SJSA1 (cell line): Measurements from ENCODE around the gene TAF4B. TPM values are rescaled to one million over a fixed set of nuclear protein-coding genes. Genes with fewer than 3 reads are reported as not detected.
"Not testable (repeated sequence)": the region's sequence is repeated elsewhere in the genome, so short reads cannot be mapped to it uniquely, and the experiment has no call there.

Experiments
- DNase-seq, 2 experiments: peaks; one replicate each; pipeline ENCODE4 v3.0.0-alpha.2; 2015 to 2020; ENCODE audit warnings: low spot score in 2 of 2, low read depth in 1 of 2
- H3K27ac ChIP-seq: fragments of 250-450 bp; sonication (Bioruptor Pico); 2 replicates; pipeline ENCODE4 v1.5.1; 2020; ENCODE audit warnings: mild to moderate bottlenecking, moderate library complexity
- H3K27me3 ChIP-seq: fragments of 250-450 bp; sonication (Bioruptor Pico); replicated peaks from 2 replicates; pipeline ENCODE4 v1.5.1; 2020; ENCODE audit warnings: mild to moderate bottlenecking, moderate library complexity
- H3K36me3 ChIP-seq: fragments of 250-450 bp; sonication (Bioruptor Pico); 2 replicates; pipeline ENCODE4 v1.5.1; 2020; ENCODE audit warnings: mild to moderate bottlenecking
- H3K4me1 ChIP-seq: fragments of 250-450 bp; sonication (Bioruptor Pico); replicated peaks from 2 replicates; pipeline ENCODE4 v1.6.1; 2021; ENCODE audit warnings: mild to moderate bottlenecking
- H3K4me3 ChIP-seq: fragments of 250-450 bp; sonication (Bioruptor Pico); 2 replicates; pipeline ENCODE4 v1.5.1; 2020; ENCODE audit warnings: mild to moderate bottlenecking
- H3K9me3 ChIP-seq: fragments of 250-450 bp; sonication (Bioruptor Pico); replicated peaks from 2 replicates; pipeline ENCODE4 v1.5.1; 2020; ENCODE audit warnings: mild to moderate bottlenecking
- total RNA-seq: library from RNA; depleted of rRNA; stranded (reverse); fragments of >200 nt; shearing (Covaris generic); gene quantifications from 2 replicates; pipeline ENCODE4 v1.2.3, GENCODE V29; 2014

The TAF4B gene
- total RNA-seq, 1 experiment from 2014 or later, result 2.7 TPM

- H3K4me3 ChIP-seq, result no peak overlapping the region
- H3K9me3 ChIP-seq, result no peaks in the 10 kb centered on the region
- H3K27me3 ChIP-seq, result no peaks in the 10 kb centered on the region
- no peak for DNase-seq
- H3K27ac ChIP-seq, result no peak overlapping the region
- no peaks in the 10 kb centered on the region for H3K4me1 ChIP-seq
- H3K36me3 ChIP-seq, result no peaks in the 10 kb centered on the region
Observed at GRCh38 chr18:26301681-26302080, 75.4 kb downstream of the TAF4B start.

GRCh38 chr18:26303222-26303621, 77.0 kb downstream of the TAF4B start:
- H3K27me3 ChIP-seq, H3K9me3 ChIP-seq, H3K4me1 ChIP-seq, H3K36me3 ChIP-seq, DNase-seq, H3K27ac ChIP-seq, H3K4me3 ChIP-seq: not testable (repeated sequence)

GRCh38 chr18:26304511-26304910, 78.3 kb downstream of the TAF4B start:
- H3K4me3 ChIP-seq, result no peak overlapping the region
- DNase-seq, result no peak
- H3K36me3 ChIP-seq, result no peaks in the 10 kb centered on the region
- no peaks in the 10 kb centered on the region for H3K27me3 ChIP-seq
- no peaks in the 10 kb centered on the region for H3K9me3 ChIP-seq
- no peak overlapping the region for H3K27ac ChIP-seq
- no peaks in the 10 kb centered on the region for H3K4me1 ChIP-seq

GRCh38 chr18:26307161-26307773, 81.0 kb downstream of the TAF4B start:
- Histone ChIP-seq H3K36me3 (no peaks in the 10 kb centered on the region), H3K27ac (no peak overlapping the region), H3K4me1 (no peaks in the 10 kb centered on the region), H3K4me3 (no peak overlapping the region), H3K27me3 (no peaks in the 10 kb centered on the region), H3K9me3 (no peaks in the 10 kb centered on the region)
- DNase-seq, result peak in 1 of 2 experiments; percentile 16

- H3K27me3 ChIP-seq, result no peaks in the 10 kb centered on the region
- no peaks in the 10 kb centered on the region for H3K4me1 ChIP-seq
- no peak for DNase-seq
- no peak overlapping the region for H3K4me3 ChIP-seq
- H3K9me3 ChIP-seq, result no peaks in the 10 kb centered on the region
- no peak overlapping the region for H3K27ac ChIP-seq
- no peaks in the 10 kb centered on the region for H3K36me3 ChIP-seq
Observed at GRCh38 chr18:26309281-26309680, 83.0 kb downstream of the TAF4B start.

GRCh38 chr18:26312199-26312598, 86.0 kb downstream of the TAF4B start:
- no peak for DNase-seq
- peaks cover under 1% of the 10 kb centered on the region for H3K4me1 ChIP-seq
- no peak overlapping the region for H3K27ac ChIP-seq

GRCh38 chr18:26317398-26317797, 91.2 kb downstream of the TAF4B start:
- Histone ChIP-seq H3K4me3 (no peak overlapping the region), H3K9me3 (0 out of 2 replicates have a peak, but pooled peaks cover 2% of the 10 kb centered on the region), H3K4me1 (peaks cover 6% of the 10 kb centered on the region), H3K27ac (no peak overlapping the region), H3K27me3 (no peaks in the 10 kb centered on the region), H3K36me3 (no peaks in the 10 kb centered on the region)
- peak in 1 of 2 experiments; percentile 12 for DNase-seq

More at GRCh38 chr18:26312199-26312598, 86.0 kb downstream of the TAF4B start:
- H3K4me3 ChIP-seq, result no peak overlapping the region
- H3K9me3 ChIP-seq, result 0 out of 2 replicates have a peak, but pooled peaks cover under 1% of the 10 kb centered on the region
- no peaks in the 10 kb centered on the region for H3K27me3 ChIP-seq
- H3K36me3 ChIP-seq, result no peaks in the 10 kb centered on the region

GRCh38 chr18:26320686-26321085, 94.4 kb downstream of the TAF4B start:
- no peak overlapping the region for H3K4me3 ChIP-seq
- H3K9me3 ChIP-seq, result 0 out of 2 replicates have a peak, but pooled peaks cover 2% of the 10 kb centered on the region
- no peaks in the 10 kb centered on the region for H3K27me3 ChIP-seq
- no peaks in the 10 kb centered on the region for H3K36me3 ChIP-seq
- H3K27ac ChIP-seq, result no peak overlapping the region
- no peak for DNase-seq
- peaks cover 6% of the 10 kb centered on the region for H3K4me1 ChIP-seq

- Histone ChIP-seq H3K36me3 (no peaks in the 10 kb centered on the region), H3K9me3 (no peaks in the 10 kb centered on the region), H3K27ac (no peak overlapping the region), H3K4me3 (no peak overlapping the region), H3K27me3 (no peaks in the 10 kb centered on the region), H3K4me1 (no peaks in the 10 kb centered on the region)
- peak in 1 of 2 experiments; percentile 35 for DNase-seq
Observed at GRCh38 chr18:26322890-26323653, 96.8 kb downstream of the TAF4B start.

GRCh38 chr18:26325771-26326170, 99.5 kb downstream of the TAF4B start:
- H3K4me3 ChIP-seq, result no peak overlapping the region
- no peaks in the 10 kb centered on the region for H3K9me3 ChIP-seq
- H3K27me3 ChIP-seq, result no peaks in the 10 kb centered on the region
- H3K36me3 ChIP-seq, result no peaks in the 10 kb centered on the region
- no peak overlapping the region for H3K27ac ChIP-seq
- no peaks in the 10 kb centered on the region for H3K4me1 ChIP-seq
- no peak for DNase-seq

- H3K4me3 ChIP-seq, result no peak overlapping the region
- no peaks in the 10 kb centered on the region for H3K4me1 ChIP-seq
- H3K27me3 ChIP-seq, result no peaks in the 10 kb centered on the region
- no peaks in the 10 kb centered on the region for H3K36me3 ChIP-seq
- no peak overlapping the region for H3K27ac ChIP-seq
- DNase-seq, result no peak
- no peaks in the 10 kb centered on the region for H3K9me3 ChIP-seq
Observed at GRCh38 chr18:26327062-26327461, 100.8 kb downstream of the TAF4B start.

- H3K27me3 ChIP-seq, result no peaks in the 10 kb centered on the region
- H3K9me3 ChIP-seq, result no peaks in the 10 kb centered on the region
- H3K36me3 ChIP-seq, result no peaks in the 10 kb centered on the region
- H3K27ac ChIP-seq, result no peak overlapping the region
- H3K4me1 ChIP-seq, result no peaks in the 10 kb centered on the region
- no peak overlapping the region for H3K4me3 ChIP-seq
- no peak for DNase-seq
Observed at GRCh38 chr18:26332991-26333390, 106.7 kb downstream of the TAF4B start.

GRCh38 chr18:26335156-26335555, 108.9 kb downstream of the TAF4B start:
- no peak overlapping the region for H3K27ac ChIP-seq
- H3K27me3 ChIP-seq, result no peaks in the 10 kb centered on the region
- H3K4me3 ChIP-seq, result no peak overlapping the region
- H3K9me3 ChIP-seq, result no peaks in the 10 kb centered on the region
- H3K4me1 ChIP-seq, result no peaks in the 10 kb centered on the region
- no peak for DNase-seq
- H3K36me3 ChIP-seq, result no peaks in the 10 kb centered on the region
